ENCODE data around the gene PI16. TPM values are rescaled to one million over a fixed set of nuclear protein-coding genes. Genes with fewer than 3 reads are reported as not detected.
A peak's percentile ranks its signal among the peaks of the same experiment; 100 is the strongest.
"Not testable (repeated sequence)": the region's sequence is repeated elsewhere in the genome, so short reads cannot be mapped to it uniquely, and the experiment has no call there.

Gene PI16
- total RNA-seq, 1 donor from 2014 or later: not detected

DNA sequence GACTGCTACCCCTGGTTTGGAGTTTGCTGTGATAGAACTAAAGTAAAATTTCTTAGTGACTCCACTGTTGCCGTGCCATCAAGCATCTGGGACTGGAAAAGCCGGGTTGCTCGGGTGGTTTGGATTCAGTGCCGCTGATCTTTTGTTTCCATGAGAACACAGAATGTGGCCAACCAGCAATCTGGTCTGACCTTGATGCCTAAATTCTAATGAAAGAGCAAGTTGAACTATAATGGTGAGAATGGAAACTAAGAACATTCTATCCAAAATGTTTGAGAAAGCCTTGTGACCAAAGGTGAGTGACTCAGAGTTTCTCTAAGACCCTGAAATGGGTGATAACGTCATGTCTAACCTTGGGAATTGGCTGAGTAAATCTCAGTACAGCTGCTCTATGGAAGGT lies 9.9 kb upstream of the PI16 start:
- H3K4me3 Mint-ChIP-seq: no peak overlapping the region
- H3K4me1 Mint-ChIP-seq (ENCODE audit: unreplicated experiment): no peaks in the 10 kb centered on the region
- H3K27me3 Mint-ChIP-seq: peaks cover 7% of the 10 kb centered on the region
- H3K9me3 Mint-ChIP-seq: no peaks in the 10 kb centered on the region
- H3K27ac Mint-ChIP-seq: peak overlapping the region; percentile 21
- no peaks in the 10 kb centered on the region for H3K36me3 Mint-ChIP-seq
- no peak for TF ChIP-seq CTCF (conservative IDR thresholded peaks at IDR 0.05)
- no peak for DNase-seq (ENCODE audit: extremely low spot score, unreplicated experiment)

- Mint-ChIP-seq H3K9me3 (no peaks in the 10 kb centered on the region), H3K4me1 (ENCODE audit: unreplicated experiment) (no peaks in the 10 kb centered on the region), H3K36me3 (no peaks in the 10 kb centered on the region), H3K4me3 (no peak overlapping the region), H3K27me3 (peaks cover 5% of the 10 kb centered on the region), H3K27ac (no peak overlapping the region)
- DNase-seq (ENCODE audit: extremely low spot score, unreplicated experiment): no peak
- TF ChIP-seq CTCF (conservative IDR thresholded peaks at IDR 0.05): no peak
Observed at GRCh38 chr6:36945301-36945700, 9.2 kb upstream of the PI16 start.

DNA sequence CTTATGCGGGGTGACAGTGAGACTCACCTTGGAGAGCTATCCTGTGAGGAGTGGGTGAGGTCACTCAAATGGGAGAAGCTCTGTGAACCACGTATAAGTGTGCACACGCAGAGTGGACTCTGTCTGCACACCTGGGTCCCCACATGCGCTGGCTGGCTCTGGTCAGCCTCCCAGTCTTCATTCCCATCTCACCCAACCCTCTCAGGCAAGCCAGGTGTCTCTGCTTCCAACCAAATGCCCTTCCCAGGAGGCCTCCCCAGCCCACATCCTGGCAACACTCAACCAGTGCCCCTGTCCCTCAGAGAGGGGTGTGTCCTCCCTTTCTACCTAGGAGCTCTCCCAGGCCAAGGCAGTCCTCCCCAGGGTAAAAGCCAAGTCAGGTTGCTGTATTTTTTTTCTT lies 8.0 kb upstream of the PI16 start:
- Mint-ChIP-seq H3K9me3 (no peaks in the 10 kb centered on the region), H3K27me3 (peaks cover 4% of the 10 kb centered on the region), H3K36me3 (no peaks in the 10 kb centered on the region), H3K4me1 (ENCODE audit: unreplicated experiment) (no peaks in the 10 kb centered on the region), H3K4me3 (no peak overlapping the region), H3K27ac (no peak overlapping the region)
- DNase-seq (ENCODE audit: extremely low spot score, unreplicated experiment): no peak
- TF ChIP-seq CTCF (conservative IDR thresholded peaks at IDR 0.05): no peak

GRCh38 chr6:36947570-36948351 lies 6.8 kb upstream of the PI16 start:
- H3K27me3 Mint-ChIP-seq: peaks cover 4% of the 10 kb centered on the region
- no peak for DNase-seq (ENCODE audit: extremely low spot score, unreplicated experiment)
- no peaks in the 10 kb centered on the region for H3K4me1 Mint-ChIP-seq (ENCODE audit: unreplicated experiment)
- H3K9me3 Mint-ChIP-seq: no peaks in the 10 kb centered on the region
- H3K36me3 Mint-ChIP-seq: no peaks in the 10 kb centered on the region
- H3K4me3 Mint-ChIP-seq: no peak overlapping the region
- TF ChIP-seq CTCF (conservative IDR thresholded peaks at IDR 0.05): no peak
- H3K27ac Mint-ChIP-seq: no peak overlapping the region

DNA sequence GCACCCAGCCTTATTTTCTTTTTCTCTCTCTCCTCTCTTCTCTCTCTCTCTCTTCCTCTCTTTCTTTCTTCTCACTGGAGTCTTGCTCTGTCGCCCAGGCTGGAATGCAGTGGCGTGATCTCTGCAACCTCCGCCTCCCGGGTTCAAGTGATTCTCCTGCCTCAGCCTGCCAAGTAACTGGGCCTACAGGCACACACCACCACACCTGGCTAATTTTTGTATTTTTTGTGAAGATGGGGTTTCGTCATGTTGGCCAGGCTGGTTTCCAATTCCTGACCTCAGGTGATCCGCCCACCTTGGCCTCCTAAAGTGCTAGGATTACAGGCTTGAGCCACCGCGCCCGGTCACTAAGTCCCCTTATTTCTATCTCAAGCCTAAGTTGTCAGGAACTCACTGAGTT lies 5.5 kb upstream of the PI16 start:
- not testable (repeated sequence) for H3K4me3 Mint-ChIP-seq; H3K4me1 Mint-ChIP-seq (ENCODE audit: unreplicated experiment); H3K9me3 Mint-ChIP-seq; H3K36me3 Mint-ChIP-seq; DNase-seq (ENCODE audit: extremely low spot score, unreplicated experiment); H3K27me3 Mint-ChIP-seq; H3K27ac Mint-ChIP-seq

- Mint-ChIP-seq H3K9me3 (no peaks in the 10 kb centered on the region), H3K36me3 (no peaks in the 10 kb centered on the region), H3K27ac (no peak overlapping the region), H3K27me3 (no peaks in the 10 kb centered on the region), H3K4me3 (no peak overlapping the region), H3K4me1 (ENCODE audit: unreplicated experiment) (no peaks in the 10 kb centered on the region)
- TF ChIP-seq CTCF (conservative IDR thresholded peaks at IDR 0.05): no peak
- no peak for DNase-seq (ENCODE audit: extremely low spot score, unreplicated experiment)
Observed at GRCh38 chr6:36949636-36950035, 4.9 kb upstream of the PI16 start.
